GM03348 (cell line): ENCODE data around the gene SIDT1.
"Not testable (repeated sequence)": the region's sequence is repeated elsewhere in the genome, so short reads cannot be mapped to it uniquely, and the experiment has no call there.

Source experiments
- DNase-seq: peaks from one replicate; pipeline ENCODE4 v3.0.0; 2012; ENCODE audit warnings: low spot score

Gene SIDT1

GRCh38 chr3:113634782-113635474 is 102.6 kb downstream of the SIDT1 start:
- DNase-seq = no peak

GRCh38 chr3:113636034-113636433 is 103.7 kb downstream of the SIDT1 start:
- DNase-seq = not testable (repeated sequence)

GRCh38 chr3:113637756-113638155 is 105.4 kb downstream of the SIDT1 start:
- DNase-seq = no peak

- no peak for DNase-seq
Measured at GRCh38 chr3:113638910-113639309, 106.6 kb downstream of the SIDT1 start.

- no peak for DNase-seq
Measured at GRCh38 chr3:113643583-113643982, 111.2 kb downstream of the SIDT1 start.

- no peak for DNase-seq
Measured at GRCh38 chr3:113648524-113648923, 116.2 kb downstream of the SIDT1 start.

- DNase-seq = no peak
Measured at GRCh38 chr3:113649174-113649845, 117.0 kb downstream of the SIDT1 start.

GRCh38 chr3:113654310-113654709 is 122.0 kb downstream of the SIDT1 start:
- DNase-seq = no peak

- no peak for DNase-seq
Measured at GRCh38 chr3:113654851-113655250, 122.5 kb downstream of the SIDT1 start.

- no peak for DNase-seq
Measured at GRCh38 chr3:113658107-113658506, 125.8 kb downstream of the SIDT1 start.

- DNase-seq = no peak
Measured at GRCh38 chr3:113659101-113659541, 126.8 kb downstream of the SIDT1 start.

- DNase-seq = no peak
Measured at GRCh38 chr3:113659996-113660395, 127.6 kb downstream of the SIDT1 start.

- DNase-seq = no peak
Measured at GRCh38 chr3:113660458-113660857, 128.1 kb downstream of the SIDT1 start.

GRCh38 chr3:113660896-113661295 is 128.5 kb downstream of the SIDT1 start:
- DNase-seq = no peak

- DNase-seq = no peak
Measured at GRCh38 chr3:113662824-113663223, 130.5 kb downstream of the SIDT1 start.

GRCh38 chr3:113663324-113663750 is 131.0 kb downstream of the SIDT1 start:
- DNase-seq = no peak

GRCh38 chr3:113663761-113664160 is 131.4 kb downstream of the SIDT1 start:
- no peak for DNase-seq

- DNase-seq = no peak
Measured at GRCh38 chr3:113664523-113665094, 132.3 kb downstream of the SIDT1 start.

GRCh38 chr3:113668015-113668414 is 135.7 kb downstream of the SIDT1 start:
- peak; percentile 40 for DNase-seq

- no peak for DNase-seq
Measured at GRCh38 chr3:113673593-113673992, 141.2 kb downstream of the SIDT1 start.

GRCh38 chr3:113676261-113676660 is 143.9 kb downstream of the SIDT1 start:
- DNase-seq = no peak

- no peak for DNase-seq
Measured at GRCh38 chr3:113677737-113678136, 145.4 kb downstream of the SIDT1 start.

- no peak for DNase-seq
Measured at GRCh38 chr3:113678773-113679172, 146.4 kb downstream of the SIDT1 start.
